ENCODE measurements around the gene TTC29.

- TF ChIP-seq CTCF (IDR thresholded peaks at IDR 0.05): no peak
- TF ChIP-seq POLR2A (IDR thresholded peaks at IDR 0.05): no peak
Observed at GRCh38 chr4:146699910-146700309, 245.8 kb downstream of the TTC29 start.
